ENCODE data around the gene SPRED2.

Gene SPRED2

DNA sequence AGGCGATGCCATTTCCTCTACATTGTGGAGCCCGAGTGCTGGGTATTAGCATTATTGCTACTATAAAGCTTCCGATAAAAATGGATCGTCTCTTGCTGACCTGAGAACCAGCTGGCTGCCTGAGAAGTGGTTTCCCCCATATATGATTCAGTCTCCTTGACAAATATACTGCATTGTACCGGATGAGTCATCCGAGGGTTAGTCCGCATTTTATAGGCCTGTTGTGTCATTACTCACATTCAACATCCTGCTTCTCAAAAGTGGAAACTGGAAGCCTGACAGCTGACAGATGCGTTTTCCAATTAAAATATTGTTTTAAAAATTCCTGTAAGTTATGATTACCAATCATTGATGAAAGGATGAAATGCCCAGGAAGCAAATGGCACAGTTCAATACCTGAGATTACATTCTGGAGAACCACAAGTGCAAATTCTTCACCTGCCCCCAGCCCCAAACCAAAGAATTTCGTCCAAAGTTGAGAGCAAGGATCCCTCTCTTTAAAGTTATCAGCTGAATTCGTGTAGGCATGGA lies 65.7 kb downstream of the SPRED2 start:
- DNase-seq (ENCODE audit: low read depth, low spot score) = peak; percentile 93

- no peak for DNase-seq (ENCODE audit: low read depth, low spot score)
Measured at GRCh38 chr2:65364986-65365733, 67.2 kb downstream of the SPRED2 start.

GRCh38 chr2:65363879-65364666 lies 68.3 kb downstream of the SPRED2 start:
- DNase-seq (ENCODE audit: low read depth, low spot score) = no peak

DNA sequence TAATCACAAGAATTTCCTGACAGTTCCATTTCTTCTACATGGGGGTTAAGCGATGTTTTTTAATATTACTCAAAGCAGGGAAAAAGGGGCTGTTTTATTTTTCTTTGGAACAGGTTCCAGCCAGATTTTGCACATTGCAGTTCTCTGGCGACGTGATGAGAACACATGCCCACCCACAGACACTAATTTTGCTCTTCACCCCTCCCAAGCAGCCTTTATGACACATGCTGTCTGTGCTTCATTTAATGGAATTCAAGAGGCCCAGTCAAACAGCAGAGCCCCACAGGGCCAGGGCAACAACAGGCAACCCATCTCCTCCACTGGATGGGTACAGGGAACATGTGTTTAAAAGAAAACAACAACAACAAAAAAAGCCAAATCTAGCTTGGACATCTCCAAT lies 70.8 kb downstream of the SPRED2 start:
- no peak for DNase-seq (ENCODE audit: low read depth, low spot score)

- no peak for DNase-seq (ENCODE audit: low read depth, low spot score)
Measured at GRCh38 chr2:65360441-65360840, 72.0 kb downstream of the SPRED2 start.

- peak; percentile 42 for DNase-seq (ENCODE audit: low read depth, low spot score)
Measured at GRCh38 chr2:65358678-65359400, 73.6 kb downstream of the SPRED2 start.

DNA sequence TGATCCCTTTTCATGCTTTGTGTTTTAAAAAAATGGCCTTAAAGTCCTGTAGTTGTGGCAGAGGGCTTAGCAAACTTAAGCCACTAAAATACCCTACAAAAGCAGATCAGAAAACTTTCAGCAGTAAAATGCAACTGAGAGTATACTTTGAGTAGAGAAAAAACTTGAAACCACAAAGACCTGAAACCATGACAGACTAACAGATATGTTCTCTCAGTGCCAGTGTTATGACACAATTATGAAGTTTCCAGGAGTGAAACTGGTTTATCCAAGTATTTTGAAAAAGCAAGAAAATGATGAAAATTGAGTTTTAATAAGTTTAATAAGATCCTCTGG lies 74.5 kb downstream of the SPRED2 start:
- no peak for DNase-seq (ENCODE audit: low read depth, low spot score)

DNA sequence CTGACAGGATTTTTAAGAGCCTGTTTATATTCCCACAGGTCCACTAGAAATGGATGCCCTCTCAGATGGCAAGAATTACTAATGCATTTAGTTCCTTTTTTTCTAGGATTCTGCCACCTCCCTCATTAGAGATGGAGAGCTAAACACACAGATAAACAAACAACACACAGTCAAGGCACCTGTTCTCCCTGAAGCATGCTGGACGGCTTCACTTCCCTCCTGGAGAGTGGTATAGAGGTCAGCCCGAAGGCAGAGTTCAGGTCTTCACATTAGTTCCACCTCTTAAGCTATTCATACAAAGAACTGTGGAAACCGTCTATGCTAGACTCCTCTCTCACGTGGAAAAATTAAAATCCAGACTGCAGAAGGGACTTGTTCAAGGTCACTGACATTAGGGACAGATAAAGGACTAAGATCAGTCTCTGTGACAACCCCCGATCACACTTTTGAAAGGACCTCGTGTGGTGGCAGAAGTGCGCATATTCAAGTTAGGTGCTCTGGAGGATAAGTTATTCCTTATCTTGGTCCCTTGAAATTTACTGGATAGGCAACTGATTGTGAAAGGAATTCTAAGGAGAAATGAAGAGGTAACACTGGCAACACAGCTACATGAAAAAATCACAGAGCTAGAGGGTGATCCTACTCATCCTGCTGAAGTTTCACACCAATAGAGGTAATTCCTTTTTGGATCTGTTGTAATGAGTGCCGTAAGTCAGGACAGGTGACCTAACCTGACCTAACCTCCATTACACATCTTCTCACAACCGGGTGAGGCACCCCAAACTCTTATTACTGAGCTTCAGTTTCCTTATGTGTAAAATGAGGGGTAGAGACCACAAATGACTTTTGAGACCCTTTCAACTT lies 75.1 kb downstream of the SPRED2 start:
- DNase-seq (ENCODE audit: low read depth, low spot score) = no peak

- no peak for DNase-seq (ENCODE audit: low read depth, low spot score)
Measured at GRCh38 chr2:65355186-65355831, 77.1 kb downstream of the SPRED2 start.

- DNase-seq (ENCODE audit: low read depth, low spot score) = no peak
Measured at GRCh38 chr2:65354773-65355172, 77.6 kb downstream of the SPRED2 start.

GRCh38 chr2:65353927-65354326 lies 78.5 kb downstream of the SPRED2 start:
- DNase-seq (ENCODE audit: low read depth, low spot score) = no peak

GRCh38 chr2:65353046-65353445 lies 79.4 kb downstream of the SPRED2 start:
- DNase-seq (ENCODE audit: low read depth, low spot score) = no peak

- no peak for DNase-seq (ENCODE audit: low read depth, low spot score)
Measured at GRCh38 chr2:65351948-65352595, 80.3 kb downstream of the SPRED2 start.

DNA sequence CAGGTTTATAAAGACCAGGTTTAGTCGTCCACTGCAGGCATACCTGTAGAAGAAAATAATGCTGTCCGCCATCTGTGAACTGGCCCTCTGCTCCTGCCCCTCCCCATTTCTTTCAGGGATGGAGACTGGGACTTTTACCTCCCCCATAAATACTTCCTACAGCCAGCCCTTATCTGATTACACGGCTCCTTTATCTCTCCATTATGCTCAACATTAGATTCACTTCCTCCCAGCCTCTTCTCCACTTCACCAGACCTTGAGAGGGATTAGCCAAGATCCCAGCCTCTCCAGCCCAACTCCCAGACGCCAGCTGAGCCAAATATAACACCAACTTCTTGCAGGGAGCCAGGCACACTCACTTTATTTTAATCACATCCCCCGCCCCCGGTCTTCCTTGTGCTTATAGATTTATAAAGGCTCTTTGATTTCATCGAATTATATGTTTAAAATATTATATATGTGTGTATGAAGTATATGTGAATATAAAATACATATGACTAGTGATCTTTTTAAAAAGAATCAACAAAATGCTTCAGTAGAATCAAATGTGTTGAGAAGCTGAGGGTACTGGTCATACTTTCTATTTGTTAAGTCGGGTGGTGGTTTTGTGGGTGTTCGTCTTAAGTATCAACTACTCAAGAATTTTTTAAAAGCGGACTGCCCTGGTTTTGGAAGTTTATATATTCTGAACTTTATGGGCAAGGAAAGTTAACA lies 81.0 kb downstream of the SPRED2 start:
- DNase-seq (ENCODE audit: low read depth, low spot score) = peak; percentile 54

GRCh38 chr2:65350651-65351056 lies 81.7 kb downstream of the SPRED2 start:
- DNase-seq (ENCODE audit: low read depth, low spot score) = no peak

GRCh38 chr2:65349863-65350262 lies 82.5 kb downstream of the SPRED2 start:
- DNase-seq (ENCODE audit: low read depth, low spot score) = peak; percentile 59

DNA sequence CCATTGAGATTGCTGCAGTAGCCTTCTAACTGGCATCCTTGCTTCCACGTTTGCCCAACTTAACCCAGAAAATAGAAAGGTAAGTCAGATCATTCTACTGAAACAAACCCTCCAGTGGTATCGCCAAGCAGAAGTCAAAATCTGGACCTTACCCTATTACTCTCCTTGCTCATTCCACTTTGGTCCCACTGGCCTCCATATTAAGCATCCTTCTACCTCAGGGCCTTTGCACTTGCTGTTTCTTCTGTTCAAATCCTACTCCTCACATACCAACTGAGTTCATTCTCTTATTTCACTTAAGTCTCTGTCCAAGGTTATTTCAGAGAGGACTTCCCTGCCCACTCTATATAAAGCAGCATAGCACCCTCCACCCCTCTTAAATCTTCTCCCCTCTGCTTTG lies 84.5 kb downstream of the SPRED2 start:
- DNase-seq (ENCODE audit: low read depth, low spot score) = no peak

- no peak for DNase-seq (ENCODE audit: low read depth, low spot score)
Measured at GRCh38 chr2:65345631-65346030, 86.8 kb downstream of the SPRED2 start.

- DNase-seq (ENCODE audit: low read depth, low spot score) = no peak
Measured at GRCh38 chr2:65344689-65345088, 87.7 kb downstream of the SPRED2 start.

- no peak for DNase-seq (ENCODE audit: low read depth, low spot score)
Measured at GRCh38 chr2:65344182-65344581, 88.2 kb downstream of the SPRED2 start.

Measured in astrocyte of the hippocampus (primary cell).